Activated CD8-positive, alpha-beta memory T cell treated with anti-CD3 and anti-CD28 coated beads for 1 hour (primary cell): Measurements from ENCODE around the gene CCDC38.
"Not testable (repeated sequence)": the region's sequence is repeated elsewhere in the genome, so short reads cannot be mapped to it uniquely, and the experiment has no call there.

Source experiments
- DNase-seq, 2 donors: peaks; one replicate each; pipeline ENCODE4 v3.0.0-alpha.2; 2020; ENCODE audit warnings: low read depth in 1 of 2; ENCODE audit errors: extremely low read depth in 1 of 2

The CCDC38 gene

GRCh38 chr12:95942524-95943329 lies at the start of gene CCDC38:
Gene CCDC38, minus strand, starts transcription at chr12:95942614. Its CDS starts 6,105 bp downstream, at chr12:95936509.
- peak; percentile 62 for DNase-seq

GRCh38 chr12:95990136-95990535 lies 47.7 kb upstream of the CCDC38 start:
- no peak for DNase-seq

GRCh38 chr12:95989504-95990123 lies 47.2 kb upstream of the CCDC38 start:
- DNase-seq, result no peak

GRCh38 chr12:95988506-95989275 lies 46.3 kb upstream of the CCDC38 start:
- no peak for DNase-seq

- no peak for DNase-seq
These were observed 44.5 kb upstream of the CCDC38 start for GRCh38 chr12:95986635-95987570.

GRCh38 chr12:95984682-95985081 lies 42.3 kb upstream of the CCDC38 start:
- DNase-seq, result no peak

- no peak for DNase-seq
These were observed 40.2 kb upstream of the CCDC38 start for GRCh38 chr12:95982602-95983001.

- DNase-seq, result no peak
These were observed 38.0 kb upstream of the CCDC38 start for GRCh38 chr12:95980437-95980836.

- DNase-seq, result no peak
These were observed 36.4 kb upstream of the CCDC38 start for GRCh38 chr12:95978774-95979173.

- no peak for DNase-seq
These were observed 35.9 kb upstream of the CCDC38 start for GRCh38 chr12:95978351-95978750.

GRCh38 chr12:95977764-95978305 lies 35.4 kb upstream of the CCDC38 start:
- DNase-seq, result no peak

GRCh38 chr12:95976416-95976832 lies 34.0 kb upstream of the CCDC38 start:
- DNase-seq, result no peak

- DNase-seq, result no peak
These were observed 33.1 kb upstream of the CCDC38 start for GRCh38 chr12:95975491-95975890.

- DNase-seq, result no peak
These were observed 31.9 kb upstream of the CCDC38 start for GRCh38 chr12:95974358-95974757.

- no peak for DNase-seq
These were observed 30.5 kb upstream of the CCDC38 start for GRCh38 chr12:95972832-95973456.

- DNase-seq, result no peak
These were observed 28.5 kb upstream of the CCDC38 start for GRCh38 chr12:95970905-95971304.

GRCh38 chr12:95969116-95969515 lies 26.7 kb upstream of the CCDC38 start:
- DNase-seq, result not testable (repeated sequence)

- DNase-seq, result no peak
These were observed 24.9 kb upstream of the CCDC38 start for GRCh38 chr12:95967301-95967700.

GRCh38 chr12:95966287-95966870 lies 24.0 kb upstream of the CCDC38 start:
- DNase-seq, result no peak
